ENCODE data around the gene CA10. TPM values are rescaled to one million over a fixed set of nuclear protein-coding genes. Genes with fewer than 3 reads are reported as not detected.

CA10 gene
- total RNA-seq, 1 experiment from 2014 or later, result not detected

- H3K27ac Mint-ChIP-seq (ENCODE audit: unreplicated experiment), result no peak overlapping the region
- no TSS peak for BruUV-seq (replicated peaks)
- intact Hi-C loops (cut with micrococcal nuclease; ENCODE audit: unreplicated experiment), result no loop called here
- CTCF ChIA-PET, result no interaction called here
- POLR2A ChIA-PET, result no interaction called here
- DNase-seq, result no peak
- no peaks in the 10 kb centered on the region for H3K4me1 Mint-ChIP-seq (ENCODE audit: low read depth, unreplicated experiment)
- H3K9me3 ChIP-seq, result no peaks in the 10 kb centered on the region
- no peaks in the 10 kb centered on the region for H3K27me3 ChIP-seq (replicated peaks; ENCODE audit: control insufficient read depth, insufficient read depth, low read length)
- H3K4me1 ChIP-seq, result no peaks in the 10 kb centered on the region
- H3K36me3 Mint-ChIP-seq (ENCODE audit: insufficient read depth, unreplicated experiment), result no peaks in the 10 kb centered on the region
- H3K27me3 Mint-ChIP-seq (ENCODE audit: insufficient read depth, unreplicated experiment), result peaks cover 12% of the 10 kb centered on the region
- H3K9me3 Mint-ChIP-seq (ENCODE audit: unreplicated experiment), result no peaks in the 10 kb centered on the region
- H3K4me3 Mint-ChIP-seq (ENCODE audit: unreplicated experiment), result no peak overlapping the region
- no peaks in the 10 kb centered on the region for H3K36me3 ChIP-seq (ENCODE audit: control insufficient read depth, insufficient read depth, low read length)
- TF ChIP-seq CTCF (IDR thresholded peaks at IDR 0.05; ENCODE audit: insufficient read depth in 1 of 2, low read depth in 1 of 2, low read length in 1 of 2, severe bottlenecking in 1 of 2, unreplicated experiment in 1 of 2), result no peak
- no peak overlapping the region for H3K4me3 ChIP-seq (ENCODE audit: low read depth, low read length)
Measured at GRCh38 chr17:51801626-51802025, 356.9 kb downstream of the CA10 start.

GRCh38 chr17:51799981-51800380 is 358.5 kb downstream of the CA10 start:
- no TSS peak for BruUV-seq (replicated peaks)
- ChIA-PET POLR2A (no interaction called here), CTCF (no interaction called here)
- peaks cover 10% of the 10 kb centered on the region for H3K27me3 Mint-ChIP-seq (ENCODE audit: insufficient read depth, unreplicated experiment)
- H3K36me3 Mint-ChIP-seq (ENCODE audit: insufficient read depth, unreplicated experiment), result no peaks in the 10 kb centered on the region
- TF ChIP-seq CTCF (IDR thresholded peaks at IDR 0.05; ENCODE audit: insufficient read depth in 1 of 2, low read depth in 1 of 2, low read length in 1 of 2, severe bottlenecking in 1 of 2, unreplicated experiment in 1 of 2), result no peak
- Histone ChIP-seq H3K36me3 (ENCODE audit: control insufficient read depth, insufficient read depth, low read length) (no peaks in the 10 kb centered on the region), H3K4me3 (ENCODE audit: low read depth, low read length) (no peak overlapping the region), H3K4me1 (no peaks in the 10 kb centered on the region), H3K9me3 (no peaks in the 10 kb centered on the region), H3K27me3 (replicated peaks; ENCODE audit: control insufficient read depth, insufficient read depth, low read length) (no peaks in the 10 kb centered on the region)
- intact Hi-C loops (cut with micrococcal nuclease; ENCODE audit: unreplicated experiment), result no loop called here
- H3K4me1 Mint-ChIP-seq (ENCODE audit: low read depth, unreplicated experiment), result no peaks in the 10 kb centered on the region
- no peak overlapping the region for H3K4me3 Mint-ChIP-seq (ENCODE audit: unreplicated experiment)
- H3K9me3 Mint-ChIP-seq (ENCODE audit: unreplicated experiment), result no peaks in the 10 kb centered on the region
- H3K27ac Mint-ChIP-seq (ENCODE audit: unreplicated experiment), result no peak overlapping the region
- no peak for DNase-seq

GRCh38 chr17:51799240-51799639 is 359.3 kb downstream of the CA10 start:
- BruUV-seq (replicated peaks), result no TSS peak
- H3K4me1 Mint-ChIP-seq (ENCODE audit: low read depth, unreplicated experiment), result no peaks in the 10 kb centered on the region
- Histone ChIP-seq H3K4me1 (no peaks in the 10 kb centered on the region), H3K27me3 (replicated peaks; ENCODE audit: control insufficient read depth, insufficient read depth, low read length) (no peaks in the 10 kb centered on the region), H3K9me3 (no peaks in the 10 kb centered on the region), H3K4me3 (ENCODE audit: low read depth, low read length) (no peak overlapping the region), H3K36me3 (ENCODE audit: control insufficient read depth, insufficient read depth, low read length) (no peaks in the 10 kb centered on the region)
- no peaks in the 10 kb centered on the region for H3K36me3 Mint-ChIP-seq (ENCODE audit: insufficient read depth, unreplicated experiment)
- no peaks in the 10 kb centered on the region for H3K9me3 Mint-ChIP-seq (ENCODE audit: unreplicated experiment)
- H3K27ac Mint-ChIP-seq (ENCODE audit: unreplicated experiment), result no peak overlapping the region
- ChIA-PET CTCF (no interaction called here), POLR2A (no interaction called here)
- intact Hi-C loops (cut with micrococcal nuclease; ENCODE audit: unreplicated experiment), result no loop called here
- DNase-seq, result no peak
- no peak overlapping the region for H3K4me3 Mint-ChIP-seq (ENCODE audit: unreplicated experiment)
- TF ChIP-seq CTCF (IDR thresholded peaks at IDR 0.05; ENCODE audit: insufficient read depth in 1 of 2, low read depth in 1 of 2, low read length in 1 of 2, severe bottlenecking in 1 of 2, unreplicated experiment in 1 of 2), result no peak
- H3K27me3 Mint-ChIP-seq (ENCODE audit: insufficient read depth, unreplicated experiment), result peaks cover 10% of the 10 kb centered on the region

Data from Caco-2 (cell line).